Ectodermal cell (in vitro differentiated cells): ENCODE results near the gene CRELD1. TPM values are rescaled to one million over a fixed set of nuclear protein-coding genes. Genes with fewer than 3 reads are reported as not detected.

Experiments used
- H3K27ac ChIP-seq: 2 replicates; pipeline ENCODE4 v1.7.0; 2013; ENCODE audit warnings: mild to moderate bottlenecking, low read depth, low read length; ENCODE audit not compliant: insufficient read depth, poor library complexity, severe bottlenecking
- H3K27me3 ChIP-seq: 2 replicates; pipeline ENCODE4 v1.7.0; 2013; ENCODE audit warnings: mild to moderate bottlenecking, low read length; ENCODE audit not compliant: insufficient read depth, control insufficient read depth, poor library complexity, severe bottlenecking
- H3K36me3 ChIP-seq: one replicate; pipeline ENCODE4 v1.7.0; 2013; ENCODE audit warnings: low read length; ENCODE audit not compliant: control insufficient read depth, insufficient read depth
- H3K4me1 ChIP-seq: one replicate; pipeline ENCODE4 v1.7.0; 2013; ENCODE audit warnings: low read length; ENCODE audit not compliant: control insufficient read depth, insufficient read depth
- H3K4me3 ChIP-seq: 2 replicates; pipeline ENCODE4 v1.7.0; 2013; ENCODE audit warnings: low read depth, low read length, control low read depth; ENCODE audit not compliant: insufficient read depth
- H3K9me3 ChIP-seq: 2 replicates; pipeline ENCODE4 v1.7.0; 2013; ENCODE audit warnings: mild to moderate bottlenecking, low read length, moderate library complexity; ENCODE audit not compliant: control insufficient read depth
- WGBS, 2 experiments: methylation state at CpG; one replicate each; pipeline ENCODE4 v1.1.7; 2013; ENCODE audit warnings: missing lambda C conversion rate in 2 of 2; 5-methylcytosine and 5-hydroxymethylcytosine counted together
- polyA plus RNA-seq, 4 experiments: library from polyadenylated mRNA; stranded (reverse); fragments of 50-300 nt; gene quantifications; one replicate each; pipeline ENCODE4 v1.2.3, GENCODE V29; 2013

Gene CRELD1, protein sequence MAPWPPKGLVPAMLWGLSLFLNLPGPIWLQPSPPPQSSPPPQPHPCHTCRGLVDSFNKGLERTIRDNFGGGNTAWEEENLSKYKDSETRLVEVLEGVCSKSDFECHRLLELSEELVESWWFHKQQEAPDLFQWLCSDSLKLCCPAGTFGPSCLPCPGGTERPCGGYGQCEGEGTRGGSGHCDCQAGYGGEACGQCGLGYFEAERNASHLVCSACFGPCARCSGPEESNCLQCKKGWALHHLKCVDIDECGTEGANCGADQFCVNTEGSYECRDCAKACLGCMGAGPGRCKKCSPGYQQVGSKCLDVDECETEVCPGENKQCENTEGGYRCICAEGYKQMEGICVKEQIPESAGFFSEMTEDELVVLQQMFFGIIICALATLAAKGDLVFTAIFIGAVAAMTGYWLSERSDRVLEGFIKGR
- polyA plus RNA-seq (2013, experiment 1 of 4), result 31.4 TPM
- 29.1 TPM for polyA plus RNA-seq (2013, experiment 2 of 4)
- 24.9 TPM for polyA plus RNA-seq (2013, experiment 3 of 4)
- polyA plus RNA-seq (2013, experiment 4 of 4), result 29.8 TPM

DNA sequence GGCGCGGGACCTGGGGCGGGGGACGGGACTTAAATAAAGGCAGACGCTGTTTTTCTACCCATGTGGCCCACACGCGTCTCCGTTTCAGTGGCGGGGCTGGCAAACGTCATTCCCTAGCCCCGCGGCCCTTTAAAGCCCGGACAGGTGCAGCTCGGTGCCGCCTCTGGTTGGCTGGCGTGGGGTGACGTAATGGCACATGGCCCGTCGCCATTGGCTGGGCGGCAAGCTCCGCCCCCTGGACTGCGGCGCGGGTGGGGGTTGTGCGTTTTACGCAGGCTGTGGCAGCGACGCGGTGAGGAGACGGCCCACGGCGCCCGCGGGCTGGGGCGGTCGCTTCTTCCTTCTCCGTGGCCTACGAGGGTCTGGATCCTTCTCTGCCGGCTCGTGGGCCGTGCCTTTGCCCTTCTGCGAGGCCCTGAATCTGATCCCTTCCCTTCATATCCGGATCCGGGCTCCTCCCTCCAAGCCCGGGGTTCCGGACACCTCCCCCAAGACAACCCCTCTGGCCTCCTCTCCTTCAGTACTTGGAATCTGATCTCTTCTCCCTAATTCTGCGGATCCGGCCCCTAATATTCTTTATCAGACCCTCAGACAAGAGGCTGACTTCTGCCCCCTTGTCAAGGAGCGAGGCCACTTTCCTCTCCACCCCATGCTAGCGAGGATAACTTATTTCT, at the start of gene CRELD1:
CRELD1 (plus strand) TSS at position 274 of the 674 bp plus-strand sequence. CDS start 605 bp downstream, outside the sequence.
- peak within 1 kb of the TSS; percentile 83 for H3K27ac ChIP-seq
- peaks cover 11% of the 10 kb centered on the region for H3K4me1 ChIP-seq
- peak within 1 kb of the TSS; percentile 44 for H3K4me3 ChIP-seq
- peaks cover 6% of the 10 kb centered on the region for H3K27me3 ChIP-seq
- no peaks in the 10 kb centered on the region for H3K9me3 ChIP-seq
- WGBS, 2 experiments, result 1% methylated on average over 50 of the region's 50 CpGs
- peaks cover 4% of the 10 kb centered on the region for H3K36me3 ChIP-seq

DNA sequence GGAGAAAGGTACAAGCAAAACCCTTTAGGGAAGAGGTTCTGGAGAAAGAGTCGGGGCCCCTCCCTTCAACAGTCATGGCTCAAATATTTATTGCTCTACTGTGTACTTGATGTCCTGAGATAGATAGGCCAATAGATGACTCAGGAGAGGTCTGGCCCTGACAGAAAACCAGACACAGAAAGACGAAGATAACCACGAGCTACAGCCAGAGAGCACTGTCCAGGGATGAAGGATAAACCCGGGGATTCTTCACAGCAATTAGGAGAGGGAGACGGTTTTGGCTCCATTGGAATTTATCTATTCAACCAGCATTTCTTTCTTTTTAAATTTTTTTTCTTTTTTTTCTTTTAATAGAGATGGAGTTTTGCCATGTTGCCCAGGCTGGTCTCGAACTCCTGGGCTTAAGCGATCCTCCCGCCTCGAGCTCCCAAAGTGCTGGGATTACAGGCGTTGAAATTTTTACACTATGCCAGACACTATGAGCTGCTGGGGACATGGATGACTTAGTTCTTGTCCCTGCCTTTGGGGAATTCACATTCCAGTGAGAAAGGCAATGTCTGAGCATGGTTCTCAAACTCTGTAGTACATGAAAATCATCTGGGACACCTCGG, 49.0 kb upstream of the CRELD1 start:
- H3K4me1 ChIP-seq, result no peaks in the 10 kb centered on the region
- H3K36me3 ChIP-seq, result no peaks in the 10 kb centered on the region
- no peak overlapping the region for H3K27ac ChIP-seq
- WGBS, 2 experiments, result 90 to 93% methylated on average over 11 of the region's 11 CpGs
- no peak overlapping the region for H3K4me3 ChIP-seq
- no peaks in the 10 kb centered on the region for H3K27me3 ChIP-seq
- no peaks in the 10 kb centered on the region for H3K9me3 ChIP-seq

DNA sequence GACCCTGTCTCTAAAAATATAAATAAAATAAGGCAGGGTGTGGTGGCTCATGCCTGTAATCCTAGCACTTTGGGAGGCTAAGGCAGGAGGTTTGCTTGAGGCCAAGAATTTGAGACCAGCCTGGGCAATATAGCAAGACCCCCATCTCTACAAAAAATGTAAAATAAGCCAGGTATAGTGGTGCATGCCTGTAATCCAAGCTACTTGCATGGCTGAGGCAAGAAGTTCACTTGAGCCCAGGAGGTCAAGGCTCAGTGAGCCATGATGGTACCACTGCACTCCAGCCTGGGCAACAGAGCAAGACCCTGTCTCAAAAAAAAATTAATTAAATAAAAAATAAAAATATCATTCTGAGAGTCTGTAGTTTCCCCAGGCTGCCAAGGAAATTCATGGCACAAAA, 47.3 kb upstream of the CRELD1 start:
- Histone ChIP-seq H3K36me3 (no peaks in the 10 kb centered on the region), H3K4me3 (no peak overlapping the region), H3K27me3 (no peaks in the 10 kb centered on the region), H3K27ac (no peak overlapping the region), H3K9me3 (no peaks in the 10 kb centered on the region), H3K4me1 (no peaks in the 10 kb centered on the region)

DNA sequence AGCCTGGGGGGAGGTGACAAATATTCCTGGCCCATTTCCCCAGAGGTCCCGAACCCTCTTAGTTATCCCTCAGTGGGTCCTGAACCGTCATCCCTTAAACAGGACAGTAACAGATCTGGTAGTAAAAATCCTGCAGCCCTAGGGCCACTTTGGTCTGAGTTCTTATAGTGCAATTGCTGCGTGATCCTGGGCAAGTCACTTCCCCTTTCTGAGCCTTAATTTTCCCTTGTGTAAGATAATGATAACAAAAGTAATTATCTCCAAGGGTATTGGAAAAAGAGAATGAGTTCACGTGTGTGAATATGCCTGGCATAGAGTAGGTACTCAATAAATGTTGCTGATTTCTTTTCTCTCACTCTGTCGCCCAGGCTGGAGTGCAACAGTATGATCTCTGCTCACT, 46.2 kb upstream of the CRELD1 start:
- no peaks in the 10 kb centered on the region for H3K4me1 ChIP-seq

DNA sequence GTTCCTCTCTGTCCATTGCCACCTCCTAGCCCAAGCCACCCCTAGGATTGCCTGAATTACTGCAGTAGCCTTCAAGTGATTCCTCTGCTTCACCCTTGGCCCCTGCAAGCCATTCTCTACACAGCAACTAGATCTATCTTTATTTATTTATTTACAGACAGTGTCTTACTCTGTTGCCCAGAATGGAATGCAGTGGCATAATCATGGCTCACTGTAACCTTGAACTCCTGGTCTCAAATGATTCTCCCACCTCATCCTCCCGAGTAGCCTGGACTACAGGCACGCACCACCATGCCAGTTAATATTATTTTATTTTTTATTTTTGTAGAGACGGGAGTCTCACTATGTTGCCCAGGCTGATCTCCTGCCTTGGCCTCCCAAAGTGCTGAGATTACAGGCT, 45.1 kb upstream of the CRELD1 start:
- H3K27me3 ChIP-seq, result no peaks in the 10 kb centered on the region
- H3K9me3 ChIP-seq, result no peaks in the 10 kb centered on the region
- WGBS, 2 experiments, result 78 to 87% methylated on average over 2 to 3 of the region's 3 CpGs
- H3K4me1 ChIP-seq, result no peaks in the 10 kb centered on the region
- no peak overlapping the region for H3K4me3 ChIP-seq
- no peak overlapping the region for H3K27ac ChIP-seq
- H3K36me3 ChIP-seq, result peaks cover 14% of the 10 kb centered on the region

More for the DNA sequence above, 46.2 kb upstream of the CRELD1 start:
- Histone ChIP-seq H3K36me3 (peaks cover 4% of the 10 kb centered on the region), H3K27me3 (no peaks in the 10 kb centered on the region), H3K4me3 (no peak overlapping the region), H3K9me3 (no peaks in the 10 kb centered on the region), H3K27ac (no peak overlapping the region)
- 92% methylated on average over 5 of the region's 5 CpGs for WGBS, 2 experiments

DNA sequence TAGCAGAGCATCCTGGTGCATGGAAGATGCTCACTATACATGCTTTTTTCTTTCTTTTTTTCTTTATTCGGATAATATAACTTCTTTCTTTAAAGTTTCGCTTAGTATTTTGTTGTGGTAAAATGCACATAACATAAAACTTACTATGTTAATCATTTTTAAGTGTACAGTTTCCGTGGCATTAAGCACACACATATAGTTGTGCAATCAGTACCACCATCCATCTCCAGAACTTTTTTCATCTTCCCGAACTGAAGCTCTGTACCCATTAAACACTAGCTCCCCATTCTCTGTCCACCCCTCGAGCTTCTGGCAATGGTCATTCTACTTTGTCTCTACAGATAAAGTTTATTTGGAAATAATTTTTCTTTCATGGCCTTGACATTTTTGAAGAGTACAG, 44.2 kb upstream of the CRELD1 start:
- Histone ChIP-seq H3K27me3 (no peaks in the 10 kb centered on the region), H3K27ac (no peak overlapping the region), H3K36me3 (peaks cover 18% of the 10 kb centered on the region), H3K4me3 (no peak overlapping the region), H3K9me3 (no peaks in the 10 kb centered on the region), H3K4me1 (no peaks in the 10 kb centered on the region)
- 88 to 92% methylated on average over 2 to 4 of the region's 5 CpGs for WGBS, 2 experiments

DNA sequence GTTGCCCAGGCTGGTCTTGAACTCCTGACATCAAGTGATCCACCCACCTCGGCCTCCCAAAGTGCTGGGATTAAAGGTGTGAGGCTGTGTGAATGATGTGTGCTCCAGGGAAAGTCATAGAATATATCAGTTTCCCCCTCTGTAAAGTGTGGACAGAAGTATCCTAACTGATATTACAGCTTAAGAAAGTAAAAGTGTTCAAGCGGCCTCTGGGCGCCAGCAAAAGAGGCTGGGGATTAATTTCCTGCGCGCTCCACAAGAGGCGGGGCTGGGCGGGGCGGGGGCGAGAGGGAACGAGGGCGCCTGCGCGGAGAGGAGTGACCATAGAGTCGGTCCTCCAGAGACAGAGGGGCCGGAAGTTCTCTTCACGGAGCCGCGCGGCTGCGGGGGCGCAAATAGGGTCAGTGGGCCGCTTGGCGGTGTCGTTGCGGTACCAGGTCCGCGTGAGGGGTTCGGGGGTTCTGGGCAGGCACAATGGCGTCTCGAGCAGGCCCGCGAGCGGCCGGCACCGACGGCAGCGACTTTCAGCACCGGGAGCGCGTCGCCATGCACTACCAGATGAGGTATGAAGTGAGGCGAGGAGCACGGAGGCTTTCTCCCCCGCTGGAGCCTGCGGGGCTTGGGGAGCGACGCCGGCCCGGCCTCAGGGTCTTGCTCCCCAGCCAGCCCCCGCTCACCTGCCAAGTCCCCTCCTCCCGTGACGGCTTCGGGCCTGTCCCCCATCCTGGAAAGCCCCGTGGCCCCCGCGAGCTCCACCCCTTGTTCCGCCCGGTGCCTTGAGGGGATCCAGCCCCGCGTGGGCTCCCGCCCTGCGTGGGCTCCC, 43.2 kb upstream of the CRELD1 start, which contains the start of gene JAGN1:
JAGN1 (plus strand) TSS at position 362 of the 823 bp plus-strand sequence; CDS start at position 475, 113 bp downstream.
- no peaks in the 10 kb centered on the region for H3K4me1 ChIP-seq
- H3K4me3 ChIP-seq, result peak within 1 kb of the TSS; percentile 99
- 1% methylated on average over 62 of the region's 62 CpGs for WGBS, 2 experiments
- peak within 1 kb of the TSS; percentile 55 for H3K27ac ChIP-seq
- no peaks in the 10 kb centered on the region for H3K9me3 ChIP-seq
- peaks cover 18% of the 10 kb centered on the region for H3K36me3 ChIP-seq
- H3K27me3 ChIP-seq, result no peaks in the 10 kb centered on the region

DNA sequence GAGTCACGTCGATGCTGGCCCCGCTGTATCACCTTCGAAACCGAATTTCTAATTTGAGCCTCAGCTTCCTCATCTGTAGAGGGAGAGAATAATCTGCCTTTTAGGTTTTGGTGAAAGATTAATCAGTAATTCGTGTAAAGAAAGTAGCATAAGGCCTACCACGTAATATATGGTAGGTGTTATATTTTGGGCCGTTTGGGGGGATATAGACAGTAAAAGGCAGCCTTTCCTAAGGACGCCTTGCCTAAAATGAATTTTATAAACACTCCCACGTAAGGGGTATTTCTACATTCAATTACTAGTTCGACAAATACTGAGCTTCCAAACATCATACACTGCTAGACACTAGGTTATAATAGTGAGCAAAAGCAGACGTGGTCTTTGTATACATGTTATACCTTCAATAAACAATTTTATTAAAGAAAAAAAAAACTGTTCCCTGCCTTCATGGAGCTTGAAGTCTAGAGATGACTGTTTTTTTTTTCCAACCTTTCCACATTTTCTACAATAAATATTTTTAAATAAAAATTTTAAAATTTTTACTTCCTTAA, 42.5 kb upstream of the CRELD1 start:
- H3K9me3 ChIP-seq, result no peaks in the 10 kb centered on the region
- no peaks in the 10 kb centered on the region for H3K27me3 ChIP-seq
- no peaks in the 10 kb centered on the region for H3K4me1 ChIP-seq
- peaks cover 18% of the 10 kb centered on the region for H3K36me3 ChIP-seq
- 19 to 20% methylated on average over 11 to 12 of the region's 12 CpGs for WGBS, 2 experiments
- peak overlapping the region; percentile 99 for H3K4me3 ChIP-seq
- H3K27ac ChIP-seq, result peak overlapping the region; percentile 55

DNA sequence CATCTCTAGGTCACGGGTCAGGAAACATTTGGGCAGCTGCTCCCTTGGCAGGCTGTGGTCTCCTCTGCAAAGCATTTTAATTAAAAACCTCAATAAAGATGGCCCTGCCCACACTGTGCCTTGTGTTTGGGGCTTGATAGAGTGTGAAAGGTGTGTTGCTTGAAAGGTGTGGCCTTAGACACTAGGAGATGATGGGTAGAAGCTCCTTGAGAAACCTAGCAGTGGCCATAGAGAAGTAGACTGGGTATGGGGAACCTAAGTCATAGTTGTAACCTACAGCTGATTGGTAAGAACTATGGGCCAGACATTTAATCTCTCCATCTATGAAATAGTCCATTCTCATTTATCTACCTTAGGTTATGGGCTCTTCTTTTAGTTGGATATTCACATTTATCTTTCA, 39.9 kb upstream of the CRELD1 start:
- Histone ChIP-seq H3K4me3 (no peak overlapping the region), H3K27ac (no peak overlapping the region), H3K36me3 (peaks cover 18% of the 10 kb centered on the region), H3K4me1 (no peaks in the 10 kb centered on the region), H3K9me3 (no peaks in the 10 kb centered on the region), H3K27me3 (no peaks in the 10 kb centered on the region)
- WGBS, 2 experiments, result 88 to 90% methylated on average over 1 of the region's 1 CpG
